AG10803 (cell line): ENCODE results near the gene RAP1A.

ENCODE experiments used
- DNase-seq: peaks from one replicate; pipeline ENCODE4 v3.0.0; 2010; ENCODE audit warnings: low read depth
- H3K4me3 ChIP-seq: 2 replicates; pipeline ENCODE4 v1.5.1; 2011; ENCODE audit warnings: mild to moderate bottlenecking, low read length, control low read depth
- CTCF ChIP-seq: conservative IDR thresholded peaks from 2 replicates; pipeline ENCODE4 v1.5.1; 2011; ENCODE audit warnings: mild to moderate bottlenecking, low read length, control low read depth, inconsistent platforms

Gene RAP1A

GRCh38 chr1:111639602-111640198 lies 20.1 kb downstream of the RAP1A start:
- DNase-seq = no peak
- no peak for TF ChIP-seq CTCF
- no peak overlapping the region for H3K4me3 ChIP-seq

GRCh38 chr1:111643097-111643496 lies 23.5 kb downstream of the RAP1A start:
- no peak for DNase-seq
- H3K4me3 ChIP-seq = no peak overlapping the region
- TF ChIP-seq CTCF = no peak

- DNase-seq = no peak
- TF ChIP-seq CTCF = no peak
- no peak overlapping the region for H3K4me3 ChIP-seq
Measured at GRCh38 chr1:111643696-111644095, 24.1 kb downstream of the RAP1A start.

- no peak overlapping the region for H3K4me3 ChIP-seq
- no peak for TF ChIP-seq CTCF
- DNase-seq = no peak
Measured at GRCh38 chr1:111644506-111644905, 24.9 kb downstream of the RAP1A start.

- H3K4me3 ChIP-seq = no peak overlapping the region
- TF ChIP-seq CTCF = no peak
- DNase-seq = no peak
Measured at GRCh38 chr1:111647736-111648135, 28.1 kb downstream of the RAP1A start.

GRCh38 chr1:111648806-111649205 lies 29.2 kb downstream of the RAP1A start:
- no peak for DNase-seq
- no peak for TF ChIP-seq CTCF
- H3K4me3 ChIP-seq = no peak overlapping the region

GRCh38 chr1:111649227-111649626 lies 29.6 kb downstream of the RAP1A start:
- DNase-seq = no peak

More at GRCh38 chr1:111649227-111649626, 29.6 kb downstream of the RAP1A start:
- TF ChIP-seq CTCF = no peak
- H3K4me3 ChIP-seq = no peak overlapping the region
